ENCODE data around the gene P3H1.
"Not testable (repeated sequence)": the region's sequence is repeated elsewhere in the genome, so short reads cannot be mapped to it uniquely, and the experiment has no call there.

P3H1 gene

GRCh38 chr1:42774928-42775526 lies 8.2 kb upstream of the P3H1 start:
- in situ Hi-C loops (cut with MboI; ENCODE audit: low sequenced_read_pairs) = no loop called here

- in situ Hi-C loops (cut with MboI; ENCODE audit: low sequenced_read_pairs) = no loop called here
These were observed 6.6 kb upstream of the P3H1 start for GRCh38 chr1:42773420-42773819.

GRCh38 chr1:42769811-42770210 lies 3.0 kb upstream of the P3H1 start:
- in situ Hi-C loops (cut with MboI; ENCODE audit: low sequenced_read_pairs) = no loop called here

- in situ Hi-C loops (cut with MboI; ENCODE audit: low sequenced_read_pairs) = no loop called here
These were observed 1.3 kb upstream of the P3H1 start for GRCh38 chr1:42768172-42768571.

GRCh38 chr1:42767510-42768000 lies 727 bp upstream of the P3H1 start:
- in situ Hi-C loops (cut with MboI; ENCODE audit: low sequenced_read_pairs) = no loop called here

GRCh38 chr1:42765832-42766740 lies 742 bp downstream of the P3H1 start:
- in situ Hi-C loops (cut with MboI; ENCODE audit: low sequenced_read_pairs) = no loop called here

- in situ Hi-C loops (cut with MboI; ENCODE audit: low sequenced_read_pairs) = no loop called here
These were observed 1.6 kb downstream of the P3H1 start for GRCh38 chr1:42765269-42765668.

GRCh38 chr1:42762269-42762668 lies 4.6 kb downstream of the P3H1 start:
- in situ Hi-C loops (cut with MboI; ENCODE audit: low sequenced_read_pairs) = no loop called here

- in situ Hi-C loops (cut with MboI; ENCODE audit: low sequenced_read_pairs) = no loop called here
These were observed 5.3 kb downstream of the P3H1 start for GRCh38 chr1:42761567-42761966.

- in situ Hi-C loops (cut with MboI; ENCODE audit: low sequenced_read_pairs) = no loop called here
These were observed 7.7 kb downstream of the P3H1 start for GRCh38 chr1:42759114-42759513.

GRCh38 chr1:42758641-42759040 lies 8.2 kb downstream of the P3H1 start:
- in situ Hi-C loops (cut with MboI; ENCODE audit: low sequenced_read_pairs) = no loop called here

GRCh38 chr1:42757892-42758275 lies 8.9 kb downstream of the P3H1 start:
- in situ Hi-C loops (cut with MboI; ENCODE audit: low sequenced_read_pairs) = no loop called here

GRCh38 chr1:42756956-42757891 lies 9.6 kb downstream of the P3H1 start:
- in situ Hi-C loops (cut with MboI; ENCODE audit: low sequenced_read_pairs) = no loop called here

GRCh38 chr1:42753070-42753469 lies 13.8 kb downstream of the P3H1 start:
- in situ Hi-C loops (cut with MboI; ENCODE audit: low sequenced_read_pairs) = no loop called here

GRCh38 chr1:42752284-42752683 lies 14.5 kb downstream of the P3H1 start:
- in situ Hi-C loops (cut with MboI; ENCODE audit: low sequenced_read_pairs) = no loop called here

GRCh38 chr1:42751511-42752070 lies 15.2 kb downstream of the P3H1 start:
- in situ Hi-C loops (cut with MboI; ENCODE audit: low sequenced_read_pairs) = not testable (repeated sequence)

GRCh38 chr1:42750041-42750440 lies 16.8 kb downstream of the P3H1 start:
- in situ Hi-C loops (cut with MboI; ENCODE audit: low sequenced_read_pairs) = no loop called here

GRCh38 chr1:42748461-42749410 lies 18.1 kb downstream of the P3H1 start:
- in situ Hi-C loops (cut with MboI; ENCODE audit: low sequenced_read_pairs) = loop anchor here (10.0 kb wide), 1 partner anchor 234 kb away; no protein-coding TSS in a partner anchor

GRCh38 chr1:42748021-42748420 lies 18.8 kb downstream of the P3H1 start:
- in situ Hi-C loops (cut with MboI; ENCODE audit: low sequenced_read_pairs) = loop anchor here (10.0 kb wide), 1 partner anchor 233 kb away; no protein-coding TSS in a partner anchor

All from HL-60/S4 treated with retinoic acid at 250 ng/mL for 4 days and 3 days (cell line).